GM19452 (cell line): ENCODE data around the gene GEMIN5.
"Not testable (repeated sequence)": the region's sequence is repeated elsewhere in the genome, so short reads cannot be mapped to it uniquely, and the experiment has no call there.

Experiments used
- ATAC-seq: cut with Tn5 transposase; IDR thresholded peaks from one replicate; pipeline ENCODE4 v1.9.1; 2021; ENCODE audit not compliant: unreplicated experiment

The GEMIN5 gene

DNA sequence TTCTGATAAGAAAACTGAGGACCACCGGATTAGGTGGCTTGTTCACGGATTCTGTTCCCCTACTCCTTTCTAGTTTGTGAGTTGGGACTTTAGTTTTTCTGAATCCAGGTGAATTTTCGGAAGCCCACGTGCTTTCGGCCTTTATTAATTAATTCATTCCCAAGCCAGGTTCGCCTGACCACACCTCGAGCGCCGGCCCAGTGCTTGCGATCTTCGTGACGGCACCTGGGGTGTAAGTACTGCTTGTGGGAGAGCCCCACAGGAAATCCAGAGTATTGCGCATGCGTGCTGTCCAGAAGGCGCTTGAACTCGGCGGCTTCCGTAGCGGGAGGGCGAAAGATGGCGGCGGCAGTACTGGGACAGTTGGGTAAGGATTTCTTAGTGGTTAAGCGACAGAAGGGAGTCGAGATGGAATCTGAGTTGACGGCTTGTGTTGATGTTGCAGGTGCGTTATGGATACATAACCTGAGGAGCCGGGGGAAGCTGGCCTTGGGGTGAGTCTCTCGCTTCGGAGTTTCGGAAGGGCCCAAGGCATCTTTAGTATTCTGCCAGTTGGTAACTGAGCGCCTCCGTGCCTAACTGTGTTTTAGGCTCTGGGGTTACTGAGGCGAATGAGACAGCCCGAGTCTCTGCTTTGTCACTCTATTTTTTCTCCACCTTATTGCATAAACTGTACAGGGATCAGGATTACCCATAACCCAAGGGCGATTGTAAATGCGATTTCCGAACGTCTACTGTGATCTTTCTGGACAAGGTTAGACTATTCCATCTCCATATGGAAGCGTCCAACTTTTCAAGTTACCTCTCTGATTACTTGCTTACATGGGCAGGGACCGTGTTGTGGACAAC, 3.0 kb upstream of the GEMIN5 start, which contains the start of gene MRPL22:
Gene MRPL22 (plus strand): TSS at position 302 of the 849 bp plus-strand sequence. CDS start 38 bp downstream, at position 340.
- ATAC-seq, result peak; percentile 52

GRCh38 chr5:154940375-154940771, 2.4 kb upstream of the GEMIN5 start:
- no peak for ATAC-seq

- not testable (repeated sequence) for ATAC-seq
Observed at GRCh38 chr5:154939387-154939786, 1.4 kb upstream of the GEMIN5 start.

GRCh38 chr5:154937186-154937717, 759 bp downstream of the GEMIN5 start:
- no peak for ATAC-seq

GRCh38 chr5:154934881-154935280, 3.1 kb downstream of the GEMIN5 start:
- no peak for ATAC-seq

DNA sequence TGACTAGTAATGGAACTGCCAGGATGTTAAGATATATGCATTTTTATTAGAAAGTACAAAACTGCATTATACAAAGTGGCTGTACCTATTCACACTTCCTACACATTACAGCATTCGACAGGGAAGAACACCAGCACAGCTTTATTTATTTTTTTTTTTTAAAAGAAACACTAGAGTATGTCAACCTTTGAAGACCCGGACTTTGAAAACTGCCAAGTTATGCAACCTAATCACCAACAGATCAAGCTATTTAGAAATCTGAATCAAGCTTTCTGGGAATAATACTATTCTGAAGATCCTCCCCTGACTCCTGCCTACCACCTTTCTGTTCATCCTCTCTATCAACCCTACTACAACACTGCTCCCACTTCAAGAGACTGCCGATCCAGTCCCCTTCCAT, 4.5 kb downstream of the GEMIN5 start:
- ATAC-seq, result no peak

DNA sequence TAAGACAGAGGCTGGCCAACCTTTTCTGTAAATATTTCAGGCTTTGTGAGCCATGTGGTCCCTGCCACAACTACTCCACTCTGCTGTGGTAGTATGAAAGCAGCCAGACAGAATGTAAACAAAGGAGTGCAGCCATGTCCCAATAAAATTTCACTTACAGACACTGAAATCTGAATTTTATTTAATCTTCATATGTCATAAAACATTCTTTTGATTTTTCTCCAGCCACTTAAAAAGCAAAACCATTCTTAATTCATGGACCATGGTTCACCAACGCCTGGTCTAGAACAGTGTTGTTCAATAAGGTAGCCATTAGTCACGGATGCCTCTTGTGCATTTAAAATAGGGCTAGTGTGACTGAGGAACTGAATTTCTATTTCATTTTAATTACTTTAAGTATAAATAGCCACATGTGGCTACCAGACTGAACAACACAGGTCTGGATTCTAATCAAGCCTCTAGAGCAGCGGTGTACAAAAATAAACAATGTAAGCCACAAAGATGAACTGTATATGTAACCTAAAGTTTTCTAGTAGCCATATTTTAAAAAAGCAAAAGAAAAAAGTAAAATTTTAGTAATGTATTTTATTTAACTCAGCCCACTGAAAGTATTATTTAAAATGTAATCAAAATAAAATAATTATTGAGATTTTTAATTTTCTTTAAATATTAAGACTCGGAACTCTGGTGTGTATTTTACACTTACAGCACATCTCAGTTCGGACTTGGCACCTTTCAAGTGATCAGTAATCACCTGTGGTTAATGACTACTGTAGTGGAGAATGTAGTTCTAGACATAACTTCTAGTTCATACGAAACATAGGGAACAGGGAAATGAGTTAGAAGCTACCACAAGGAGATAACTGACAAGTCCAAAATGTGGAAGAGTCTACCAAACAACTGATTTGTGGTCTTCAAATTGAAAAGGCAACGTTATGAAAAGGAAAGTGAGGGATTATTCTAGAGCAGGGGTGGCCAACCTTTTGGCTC, 14.3 kb downstream of the GEMIN5 start:
- ATAC-seq, result no peak

- ATAC-seq, result no peak
Observed at GRCh38 chr5:154917757-154918156, 20.3 kb downstream of the GEMIN5 start.

GRCh38 chr5:154916874-154917273, 21.1 kb downstream of the GEMIN5 start:
- ATAC-seq, result no peak

DNA sequence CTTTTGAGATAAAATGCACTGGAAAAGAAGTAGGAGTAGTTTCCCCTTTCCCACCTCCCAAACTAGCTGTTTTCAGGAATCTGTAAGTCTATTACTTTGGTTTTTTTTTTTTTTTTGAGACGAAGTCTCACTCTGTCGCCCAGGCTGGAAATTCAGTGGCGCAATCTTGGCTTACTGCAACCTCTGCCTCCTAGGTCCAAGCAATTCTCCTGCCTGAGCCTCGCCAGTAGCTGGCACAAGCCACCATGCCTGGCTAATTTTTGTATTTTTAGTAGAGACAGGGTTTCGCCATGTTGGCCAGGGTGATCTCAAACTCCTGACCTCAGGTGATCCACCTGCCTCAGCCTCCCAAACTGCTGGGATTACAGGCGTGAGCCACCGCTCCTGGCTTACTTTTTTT, 32.4 kb downstream of the GEMIN5 start:
- not testable (repeated sequence) for ATAC-seq

GRCh38 chr5:154901913-154902312, 36.1 kb downstream of the GEMIN5 start:
- no peak for ATAC-seq

GRCh38 chr5:154901276-154901675, 36.7 kb downstream of the GEMIN5 start:
- ATAC-seq, result no peak

- ATAC-seq, result no peak
Observed at GRCh38 chr5:154900066-154900465, 37.9 kb downstream of the GEMIN5 start.

DNA sequence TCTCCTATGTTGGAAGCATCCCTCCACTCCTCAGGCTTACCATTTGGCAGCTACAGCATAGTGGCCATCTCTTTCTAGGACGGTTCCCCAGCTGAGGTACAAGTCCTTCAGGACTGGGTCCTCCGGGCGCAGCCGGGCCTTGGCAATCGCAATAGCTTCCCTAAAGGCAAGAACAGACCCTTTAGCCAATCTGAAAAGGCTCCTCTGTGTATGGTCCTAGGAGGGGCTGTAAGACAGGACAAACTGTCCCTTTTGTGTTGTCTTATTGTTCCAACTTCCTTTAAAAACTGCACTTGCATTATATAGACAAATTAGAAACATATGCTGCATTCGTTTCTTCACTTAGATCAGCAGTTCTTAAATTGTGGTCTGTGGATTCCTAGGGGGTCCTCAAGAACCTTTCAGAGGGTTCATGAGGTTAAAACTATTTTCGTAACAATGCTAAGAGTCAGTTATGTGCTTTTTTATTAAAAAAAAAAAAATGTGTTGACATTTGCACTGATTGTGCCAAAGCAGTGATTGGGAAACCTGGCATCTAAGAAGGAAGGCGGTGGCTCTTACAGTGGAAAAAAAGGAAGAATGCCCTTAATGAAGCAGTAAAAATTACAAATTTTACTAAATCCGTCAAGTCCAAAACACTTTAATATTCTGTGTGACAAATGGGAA, 38.7 kb downstream of the GEMIN5 start:
- ATAC-seq, result no peak

GRCh38 chr5:154898210-154898609, 39.8 kb downstream of the GEMIN5 start:
- ATAC-seq, result no peak

GRCh38 chr5:154896562-154897165, 41.3 kb downstream of the GEMIN5 start:
- no peak for ATAC-seq

DNA sequence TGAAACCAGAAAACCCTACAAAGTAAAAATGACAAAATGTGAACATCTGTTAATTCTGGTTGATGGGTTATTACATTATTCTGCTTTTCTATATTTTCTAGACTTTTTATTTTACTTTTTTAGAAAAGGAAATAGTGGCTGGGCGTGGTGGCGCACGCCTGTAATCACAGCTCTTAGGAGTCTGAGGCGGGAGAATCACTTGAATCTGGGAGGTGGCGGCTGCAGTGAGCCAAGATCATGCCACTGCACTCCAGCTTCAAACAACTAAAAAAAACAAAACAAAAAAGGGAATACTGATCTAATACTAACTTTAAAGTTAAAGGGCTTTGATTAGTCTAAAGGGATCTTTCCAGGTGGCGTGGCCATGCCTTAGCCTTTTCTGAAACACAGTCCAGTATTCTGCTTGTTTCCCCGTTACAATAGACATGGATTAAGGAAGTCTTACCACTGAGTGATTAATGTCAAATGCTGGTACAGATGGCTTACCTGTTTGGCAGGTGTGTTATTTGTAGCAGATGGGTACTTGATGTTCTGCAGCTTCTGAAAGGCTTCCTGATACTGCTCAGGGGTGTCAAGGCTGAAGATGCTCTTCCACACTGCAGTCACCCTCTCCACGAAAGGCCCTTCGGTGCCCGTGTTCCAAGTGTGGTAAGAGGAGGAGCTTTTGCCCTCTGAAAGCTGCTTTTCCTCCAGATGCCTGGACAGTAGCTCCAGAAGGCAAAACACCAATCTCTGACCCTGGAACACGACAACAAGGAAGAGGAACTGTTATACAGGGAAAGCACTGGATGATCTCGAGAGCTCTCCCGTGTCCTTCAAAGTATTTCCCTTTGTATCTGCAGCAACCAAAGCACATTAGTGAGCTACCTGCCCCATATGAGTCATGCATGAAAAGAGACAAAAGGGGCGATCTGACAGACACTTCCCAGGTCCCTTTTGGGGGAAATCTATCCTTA, 42.1 kb downstream of the GEMIN5 start:
- no peak for ATAC-seq

DNA sequence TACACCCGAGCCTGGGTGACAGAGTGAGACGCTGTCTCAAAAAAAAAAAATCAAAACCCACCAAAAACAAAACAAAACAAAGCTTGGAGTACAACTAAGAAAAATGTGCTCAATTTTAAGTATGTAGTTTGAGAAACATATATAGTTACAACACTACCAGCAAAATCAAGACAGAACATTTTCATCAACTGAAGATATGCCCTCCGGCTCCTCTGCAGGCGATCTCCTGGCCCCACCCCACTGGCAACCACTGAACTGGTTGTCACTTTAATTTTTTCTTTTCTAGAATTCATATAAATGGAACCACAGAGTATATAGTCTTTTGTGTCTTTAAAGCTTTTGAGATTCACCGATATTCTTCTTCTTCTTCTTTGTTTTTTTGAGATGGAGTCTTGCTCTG, 44.6 kb downstream of the GEMIN5 start:
- no peak for ATAC-seq

- ATAC-seq, result no peak
Observed at GRCh38 chr5:154892369-154892771, 45.6 kb downstream of the GEMIN5 start.
